Suprapubic skin (tissue), 4 donors: Measurements from ENCODE around the gene PLK1. TPM values are rescaled to one million over a fixed set of nuclear protein-coding genes. Genes with fewer than 3 reads are reported as not detected.
A peak's percentile ranks its signal among the peaks of the same experiment; 100 is the strongest.
"Not testable (repeated sequence)": the region's sequence is repeated elsewhere in the genome, so short reads cannot be mapped to it uniquely, and the experiment has no call there.

Source experiments
- DNase-seq, 2 donors: peaks; one replicate each; pipeline ENCODE4 v3.0.0-alpha.2; 2019; ENCODE audit warnings: low spot score in 2 of 2
- H3K27ac ChIP-seq: fragments of 200-600 bp; sonication (generic); one replicate; pipeline ENCODE4 v1.5.1; 2019
- H3K27me3 ChIP-seq: fragments of 200-600 bp; sonication (generic); one replicate; pipeline ENCODE4 v1.5.1; 2019
- H3K36me3 ChIP-seq: fragments of 200-600 bp; sonication (generic); one replicate; pipeline ENCODE4 v1.5.1; 2019
- H3K4me1 ChIP-seq: fragments of 200-600 bp; sonication (generic); one replicate; pipeline ENCODE4 v1.5.1; 2019
- H3K4me3 ChIP-seq: fragments of 200-600 bp; sonication (generic); one replicate; pipeline ENCODE4 v1.5.1; 2019; ENCODE audit warnings: mild to moderate bottlenecking
- H3K9me3 ChIP-seq: fragments of 200-600 bp; sonication (generic); one replicate; pipeline ENCODE4 v1.5.1; 2019
- EP300 ChIP-seq: sonication (generic); formaldehyde crosslinking; IDR thresholded peaks from one replicate; pipeline ENCODE4 v1.6.1; 2017; ENCODE audit warnings: antibody characterized with exemption
- POLR2A ChIP-seq, 2 donors: fragments of 450-650 bp; IDR thresholded peaks; one replicate each; pipeline ENCODE4 v1.6.1; 2017; ENCODE audit warnings: antibody characterized with exemption in 2 of 2, mild to moderate bottlenecking in 2 of 2, moderate library complexity in 2 of 2
- POLR2AphosphoS5 ChIP-seq, 3 donors: sonication (generic); formaldehyde crosslinking; IDR thresholded peaks; one replicate each; pipeline ENCODE4 v1.6.1; 2017; ENCODE audit warnings: antibody characterized with exemption in 3 of 3
- WGBS: methylation state at CpG from one replicate; pipeline ENCODE4 v1.1.5; 2018; 5-methylcytosine and 5-hydroxymethylcytosine counted together
- total RNA-seq, 4 donors: library from RNA; depleted of rRNA; stranded (reverse); fragments of >200 nt; gene quantifications; one replicate each; pipeline ENCODE4 v1.1.0, GENCODE V29; 2016
- TF ChIP-seq, protein P1 (sequence below), 2 donors: fragments of 200-600 bp in 1 of 2; fragments of 450-650 bp in 1 of 2; sonication (generic) in 1 of 2; IDR thresholded peaks; one replicate each; pipeline ENCODE4 v1.5.1; 2016 to 2019; ENCODE audit warnings: antibody characterized with exemption in 2 of 2, mild to moderate bottlenecking in 1 of 2, moderate library complexity in 1 of 2

PLK1 gene
- total RNA-seq: 1 to 10 TPM; 4.6 to 8.3 (median 6.5) TPM

DNA sequence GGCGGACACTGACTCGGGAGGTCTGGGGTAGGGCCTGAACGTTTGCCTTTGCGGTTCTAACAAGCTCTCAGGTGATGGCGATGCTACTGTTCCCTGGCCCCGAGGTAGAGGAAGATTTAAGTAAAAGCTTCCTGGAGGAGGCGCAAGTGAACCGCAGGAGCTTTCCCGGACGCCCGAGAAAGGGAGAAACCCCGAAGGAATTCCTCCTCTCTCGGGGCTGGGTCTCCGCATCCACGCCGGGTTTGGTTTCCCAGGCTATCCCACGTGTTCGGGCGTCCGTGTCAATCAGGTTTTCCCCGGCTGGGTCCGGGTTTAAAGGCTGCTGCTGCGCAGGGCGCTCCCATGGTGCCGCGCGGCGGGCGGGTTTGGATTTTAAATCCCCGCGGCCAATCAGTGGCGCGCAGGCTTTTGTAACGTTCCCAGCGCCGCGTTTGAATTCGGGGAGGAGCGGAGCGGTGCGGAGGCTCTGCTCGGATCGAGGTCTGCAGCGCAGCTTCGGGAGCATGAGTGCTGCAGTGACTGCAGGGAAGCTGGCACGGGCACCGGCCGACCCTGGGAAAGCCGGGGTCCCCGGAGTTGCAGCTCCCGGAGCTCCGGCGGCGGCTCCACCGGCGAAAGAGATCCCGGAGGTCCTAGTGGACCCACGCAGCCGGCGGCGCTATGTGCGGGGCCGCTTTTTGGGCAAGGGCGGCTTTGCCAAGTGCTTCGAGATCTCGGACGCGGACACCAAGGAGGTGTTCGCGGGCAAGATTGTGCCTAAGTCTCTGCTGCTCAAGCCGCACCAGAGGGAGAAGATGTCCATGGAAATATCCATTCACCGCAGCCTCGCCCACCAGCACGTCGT lies at the start of gene PLK1:
Gene PLK1, plus strand, starts transcription at position 460 of the 844 bp plus-strand sequence. Its CDS starts 44 bp downstream, at position 504.
- peaks cover 18% of the 10 kb centered on the region for H3K4me1 ChIP-seq
- WGBS: 2% methylated on average over 27 of the region's 75 CpGs
- peak in 1 of 2 donors; percentile 70 for DNase-seq
- no peak within 1 kb of the TSS for H3K27ac ChIP-seq
- TF ChIP-seq EP300 (no peak), POLR2AphosphoS5 (IDR thresholded peaks at IDR 0.05) (no peak), POLR2A (IDR thresholded peaks at IDR 0.05) (no peak)
- TF ChIP-seq, protein P1, sequence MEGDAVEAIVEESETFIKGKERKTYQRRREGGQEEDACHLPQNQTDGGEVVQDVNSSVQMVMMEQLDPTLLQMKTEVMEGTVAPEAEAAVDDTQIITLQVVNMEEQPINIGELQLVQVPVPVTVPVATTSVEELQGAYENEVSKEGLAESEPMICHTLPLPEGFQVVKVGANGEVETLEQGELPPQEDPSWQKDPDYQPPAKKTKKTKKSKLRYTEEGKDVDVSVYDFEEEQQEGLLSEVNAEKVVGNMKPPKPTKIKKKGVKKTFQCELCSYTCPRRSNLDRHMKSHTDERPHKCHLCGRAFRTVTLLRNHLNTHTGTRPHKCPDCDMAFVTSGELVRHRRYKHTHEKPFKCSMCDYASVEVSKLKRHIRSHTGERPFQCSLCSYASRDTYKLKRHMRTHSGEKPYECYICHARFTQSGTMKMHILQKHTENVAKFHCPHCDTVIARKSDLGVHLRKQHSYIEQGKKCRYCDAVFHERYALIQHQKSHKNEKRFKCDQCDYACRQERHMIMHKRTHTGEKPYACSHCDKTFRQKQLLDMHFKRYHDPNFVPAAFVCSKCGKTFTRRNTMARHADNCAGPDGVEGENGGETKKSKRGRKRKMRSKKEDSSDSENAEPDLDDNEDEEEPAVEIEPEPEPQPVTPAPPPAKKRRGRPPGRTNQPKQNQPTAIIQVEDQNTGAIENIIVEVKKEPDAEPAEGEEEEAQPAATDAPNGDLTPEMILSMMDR (IDR thresholded peaks at IDR 0.05): no peak
- H3K9me3 ChIP-seq: no peaks in the 10 kb centered on the region
- H3K27me3 ChIP-seq: no peaks in the 10 kb centered on the region
- H3K4me3 ChIP-seq: peak within 1 kb of the TSS; percentile 56
- peaks cover 4% of the 10 kb centered on the region for H3K36me3 ChIP-seq

DNA sequence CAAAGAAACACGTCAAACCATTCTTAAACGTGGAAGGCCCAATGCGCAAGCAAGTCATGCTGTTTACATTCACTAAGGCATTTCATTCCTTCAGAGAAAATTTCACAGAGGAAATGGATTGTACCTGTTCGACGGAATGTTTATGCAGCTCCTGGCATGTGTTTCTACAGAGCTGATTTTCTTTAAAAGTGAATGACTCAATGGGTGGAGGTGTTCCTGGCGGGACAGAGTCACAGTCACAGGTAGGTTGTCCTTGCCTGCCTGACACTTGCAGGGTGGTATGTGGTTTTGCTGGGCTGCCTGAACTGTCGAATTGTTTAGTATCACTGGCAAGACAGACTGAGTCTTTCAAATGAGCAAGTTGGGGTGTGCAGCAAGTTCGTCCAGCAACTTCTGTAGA lies 49.2 kb upstream of the PLK1 start:
- Histone ChIP-seq H3K36me3 (peaks cover 56% of the 10 kb centered on the region), H3K4me3 (no peak overlapping the region), H3K27me3 (no peaks in the 10 kb centered on the region), H3K4me1 (peaks cover 2% of the 10 kb centered on the region), H3K9me3 (no peaks in the 10 kb centered on the region), H3K27ac (no peak overlapping the region)
- TF ChIP-seq, protein P1 (IDR thresholded peaks at IDR 0.05): no peak
- TF ChIP-seq EP300 (no peak), POLR2AphosphoS5 (IDR thresholded peaks at IDR 0.05) (no peak), POLR2A (IDR thresholded peaks at IDR 0.05) (no peak)
- 74% methylated on average over 8 of the region's 8 CpGs for WGBS
- no peak for DNase-seq

DNA sequence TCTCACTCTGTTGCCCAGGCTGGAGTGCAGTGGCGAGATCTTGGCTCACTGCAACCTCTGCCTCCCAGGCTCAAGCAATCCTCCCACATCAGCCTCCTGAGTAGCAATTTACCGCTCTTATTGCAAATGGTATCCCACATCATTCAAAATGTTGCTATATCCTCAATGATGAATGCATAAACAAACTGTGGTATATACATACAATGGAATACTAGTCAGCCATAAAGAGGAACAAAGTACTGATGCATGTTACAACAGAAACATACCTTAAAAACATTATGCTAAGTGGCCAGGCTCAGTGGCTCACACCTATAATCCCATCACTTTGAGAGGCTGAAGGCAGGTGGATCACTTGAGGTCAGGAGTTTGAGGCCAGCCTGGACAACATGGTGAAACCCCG lies 46.8 kb upstream of the PLK1 start:
- H3K4me1 ChIP-seq, H3K4me3 ChIP-seq, DNase-seq, H3K27ac ChIP-seq, H3K9me3 ChIP-seq, H3K27me3 ChIP-seq: not testable (repeated sequence)
- H3K36me3 ChIP-seq: peaks cover 54% of the 10 kb centered on the region
- WGBS: 97% methylated on average over 3 of the region's 3 CpGs

- DNase-seq: no peak
- Histone ChIP-seq H3K4me3 (no peak overlapping the region), H3K4me1 (peaks cover 3% of the 10 kb centered on the region), H3K36me3 (peaks cover 52% of the 10 kb centered on the region), H3K9me3 (no peaks in the 10 kb centered on the region), H3K27me3 (no peaks in the 10 kb centered on the region), H3K27ac (no peak overlapping the region)
- 96% methylated on average over 4 of the region's 4 CpGs for WGBS
- TF ChIP-seq POLR2AphosphoS5 (IDR thresholded peaks at IDR 0.05): no peak
- TF ChIP-seq EP300: no peak
- TF ChIP-seq, protein P1 (IDR thresholded peaks at IDR 0.05): no peak
- TF ChIP-seq POLR2A (IDR thresholded peaks at IDR 0.05): no peak
Measured at GRCh38 chr16:23634461-23635036, 44.1 kb upstream of the PLK1 start.

GRCh38 chr16:23635958-23636357 lies 42.7 kb upstream of the PLK1 start:
- Histone ChIP-seq H3K4me1 (peaks cover 12% of the 10 kb centered on the region), H3K27me3 (no peaks in the 10 kb centered on the region), H3K4me3 (no peak overlapping the region), H3K36me3 (peaks cover 47% of the 10 kb centered on the region), H3K9me3 (no peaks in the 10 kb centered on the region), H3K27ac (no peak overlapping the region)
- TF ChIP-seq POLR2A (IDR thresholded peaks at IDR 0.05): no peak
- TF ChIP-seq EP300: no peak
- TF ChIP-seq POLR2AphosphoS5 (IDR thresholded peaks at IDR 0.05): no peak
- TF ChIP-seq, protein P1 (IDR thresholded peaks at IDR 0.05): no peak
- no peak for DNase-seq
